ENCODE results near the gene EPC1. TPM values are rescaled to one million over a fixed set of nuclear protein-coding genes. Genes with fewer than 3 reads are reported as not detected.
"Not testable (repeated sequence)": the region's sequence is repeated elsewhere in the genome, so short reads cannot be mapped to it uniquely, and the experiment has no call there.

Gene EPC1
- total and polyA plus RNA-seq, 10 donors = 16.0 to 69.2 (median 57.4) TPM

DNA sequence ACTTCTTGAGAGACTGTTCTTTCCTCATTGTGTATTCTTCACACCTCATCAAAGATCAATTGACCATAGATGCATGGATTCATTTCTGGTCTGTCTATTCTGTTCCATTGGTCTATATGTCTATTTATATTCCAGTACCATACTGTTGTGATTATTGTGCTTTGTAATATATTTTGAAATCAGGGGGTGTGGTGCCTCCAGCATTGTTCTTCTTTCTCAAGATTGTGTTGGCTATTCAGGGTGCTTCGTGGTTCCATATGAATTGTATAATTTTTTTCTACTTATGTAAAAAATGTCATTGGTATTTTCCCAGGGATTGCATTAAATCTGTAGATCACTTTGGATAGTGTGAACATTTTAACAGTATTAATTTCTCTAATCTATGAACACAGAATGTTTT is 106.5 kb downstream of the EPC1 start:
- Histone ChIP-seq H3K27ac (no peak overlapping the region), H3K4me1 (no peaks in the 10 kb centered on the region), H3K4me3 (no peak overlapping the region), H3K9me3 (no peaks in the 10 kb centered on the region), H3K36me3 (no peaks in the 10 kb centered on the region), H3K27me3 (replicated peaks in 1 of 7) (no peaks in the 10 kb centered on the region)
- TF ChIP-seq POLR2AphosphoS5 (IDR thresholded peaks at IDR 0.05) (no peak), POLR2A (IDR thresholded peaks at IDR 0.05) (no peak)
- TF ChIP-seq, protein P1, sequence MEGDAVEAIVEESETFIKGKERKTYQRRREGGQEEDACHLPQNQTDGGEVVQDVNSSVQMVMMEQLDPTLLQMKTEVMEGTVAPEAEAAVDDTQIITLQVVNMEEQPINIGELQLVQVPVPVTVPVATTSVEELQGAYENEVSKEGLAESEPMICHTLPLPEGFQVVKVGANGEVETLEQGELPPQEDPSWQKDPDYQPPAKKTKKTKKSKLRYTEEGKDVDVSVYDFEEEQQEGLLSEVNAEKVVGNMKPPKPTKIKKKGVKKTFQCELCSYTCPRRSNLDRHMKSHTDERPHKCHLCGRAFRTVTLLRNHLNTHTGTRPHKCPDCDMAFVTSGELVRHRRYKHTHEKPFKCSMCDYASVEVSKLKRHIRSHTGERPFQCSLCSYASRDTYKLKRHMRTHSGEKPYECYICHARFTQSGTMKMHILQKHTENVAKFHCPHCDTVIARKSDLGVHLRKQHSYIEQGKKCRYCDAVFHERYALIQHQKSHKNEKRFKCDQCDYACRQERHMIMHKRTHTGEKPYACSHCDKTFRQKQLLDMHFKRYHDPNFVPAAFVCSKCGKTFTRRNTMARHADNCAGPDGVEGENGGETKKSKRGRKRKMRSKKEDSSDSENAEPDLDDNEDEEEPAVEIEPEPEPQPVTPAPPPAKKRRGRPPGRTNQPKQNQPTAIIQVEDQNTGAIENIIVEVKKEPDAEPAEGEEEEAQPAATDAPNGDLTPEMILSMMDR (IDR thresholded peaks at IDR 0.05 in 8 of 11, conservative IDR thresholded peaks at IDR 0.05 in 3 of 11) = no peak
- no peak for DNase-seq
- 58 to 86% (median 71%) methylated on average over 1 of the region's 1 CpG for WGBS, 5 donors
- intact Hi-C loops (cut with DNase I; ENCODE audit: low total_unique reads) = no loop called here

DNA sequence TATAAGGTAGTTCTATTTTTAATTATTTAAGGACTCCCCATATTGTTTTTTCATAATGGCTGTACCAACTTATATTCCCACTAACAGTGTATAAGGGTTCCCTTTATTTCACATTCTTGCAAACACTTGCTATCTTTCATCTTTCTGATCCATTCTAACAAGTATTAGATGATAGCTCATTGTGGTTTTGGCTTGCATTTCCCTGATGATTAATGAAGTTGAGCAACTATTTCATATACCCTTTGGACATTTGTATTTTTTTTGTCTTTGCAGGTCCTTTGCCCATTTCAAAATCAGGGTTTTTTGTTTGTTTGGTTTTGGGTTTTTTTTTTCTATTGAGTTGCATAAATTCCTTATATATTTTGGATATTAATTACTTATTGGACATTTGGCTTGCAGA is 107.2 kb downstream of the EPC1 start:
- Histone ChIP-seq H3K36me3 (no peaks in the 10 kb centered on the region), H3K9me3 (no peaks in the 10 kb centered on the region), H3K27me3 (replicated peaks in 1 of 7) (no peaks in the 10 kb centered on the region), H3K4me3 (no peak overlapping the region), H3K4me1 (no peaks in the 10 kb centered on the region), H3K27ac (no peak overlapping the region)
- DNase-seq = no peak
- no peak for TF ChIP-seq POLR2A (IDR thresholded peaks at IDR 0.05)
- TF ChIP-seq POLR2AphosphoS5 (IDR thresholded peaks at IDR 0.05) = no peak
- TF ChIP-seq, protein P1 (IDR thresholded peaks at IDR 0.05 in 8 of 11, conservative IDR thresholded peaks at IDR 0.05 in 3 of 11) = no peak
- intact Hi-C loops (cut with DNase I; ENCODE audit: low total_unique reads) = no loop called here

DNA sequence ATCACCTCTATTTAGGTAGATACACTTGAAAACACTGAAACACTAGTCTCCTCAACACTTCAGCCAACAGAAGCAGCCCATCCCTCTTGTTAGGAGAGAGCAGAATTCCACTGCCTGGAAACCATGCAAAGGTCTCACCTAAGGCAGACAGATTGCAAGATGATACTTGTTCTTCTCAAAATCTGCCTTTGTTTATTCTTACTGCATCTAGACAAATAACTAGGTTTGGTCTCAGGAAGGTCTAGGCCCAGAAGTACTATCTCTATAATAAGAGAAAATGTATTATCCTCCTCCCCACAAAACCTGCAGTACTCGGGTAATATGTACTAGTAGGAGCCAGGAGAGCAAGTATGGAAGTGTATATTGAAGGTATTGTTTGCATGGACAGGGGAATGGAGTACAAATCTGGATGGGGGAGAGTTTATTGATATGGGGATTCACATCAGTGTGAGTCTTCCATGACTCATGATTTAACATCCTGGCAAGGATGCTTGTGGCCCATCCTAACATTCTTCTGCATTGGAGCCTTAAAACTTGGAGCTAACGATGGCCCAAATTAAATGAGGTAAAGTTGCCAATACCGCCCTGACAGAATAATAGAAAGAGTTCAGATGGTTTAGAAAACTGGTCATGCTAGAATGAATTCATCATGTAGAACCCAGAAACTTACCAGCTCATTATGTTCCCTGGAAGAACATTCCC is 109.2 kb downstream of the EPC1 start:
- H3K9me3 ChIP-seq = peaks cover 0 to 6% (median 3%) of the 10 kb centered on the region in 8 donors
- no peaks in the 10 kb centered on the region for H3K4me1 ChIP-seq
- intact Hi-C loops (cut with DNase I; ENCODE audit: low total_unique reads) = no loop called here
- WGBS, 5 donors = 85 to 98% (median 94%) methylated on average over 3 of the region's 3 CpGs
- no peak overlapping the region for H3K27ac ChIP-seq
- DNase-seq = no peak
- no peak overlapping the region for H3K4me3 ChIP-seq
- no peaks in the 10 kb centered on the region for H3K36me3 ChIP-seq
- no peak for TF ChIP-seq POLR2AphosphoS5 (IDR thresholded peaks at IDR 0.05)
- TF ChIP-seq, protein P1 (IDR thresholded peaks at IDR 0.05 in 8 of 11, conservative IDR thresholded peaks at IDR 0.05 in 3 of 11) = no peak
- no peak for TF ChIP-seq POLR2A (IDR thresholded peaks at IDR 0.05)
- no peaks in the 10 kb centered on the region for H3K27me3 ChIP-seq (replicated peaks in 1 of 7)

DNA sequence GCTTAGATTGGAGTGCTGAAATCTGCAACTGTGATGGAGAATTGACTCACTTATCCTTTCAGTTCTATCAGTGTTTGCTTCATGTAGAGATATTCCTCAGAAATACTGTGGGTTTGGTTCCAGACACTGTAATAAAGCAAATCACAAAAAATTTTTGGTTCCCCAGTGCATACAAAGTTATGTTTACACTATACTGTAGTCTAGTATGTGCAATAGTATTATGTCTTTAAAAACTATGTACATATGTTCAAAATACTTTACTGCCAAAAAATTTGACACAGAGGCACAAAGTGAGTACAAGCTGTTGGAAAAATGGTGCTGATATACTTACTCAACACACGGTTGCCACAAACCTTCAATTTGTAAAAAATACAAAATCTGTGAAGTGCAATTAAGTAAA is 112.5 kb downstream of the EPC1 start:
- H3K4me3 ChIP-seq = no peak overlapping the region
- DNase-seq = no peak
- peaks cover 0 to 6% (median 3%) of the 10 kb centered on the region in 8 donors for H3K9me3 ChIP-seq
- no peaks in the 10 kb centered on the region for H3K27me3 ChIP-seq (replicated peaks in 1 of 7)
- H3K36me3 ChIP-seq = no peaks in the 10 kb centered on the region
- TF ChIP-seq POLR2A (IDR thresholded peaks at IDR 0.05) (no peak), POLR2AphosphoS5 (IDR thresholded peaks at IDR 0.05) (no peak)
- TF ChIP-seq, protein P1 (IDR thresholded peaks at IDR 0.05 in 8 of 11, conservative IDR thresholded peaks at IDR 0.05 in 3 of 11) = no peak
- no peaks in the 10 kb centered on the region for H3K4me1 ChIP-seq
- intact Hi-C loops (cut with DNase I; ENCODE audit: low total_unique reads) = no loop called here
- whole genome bisulfite sequencing, 5 donors = 81 to 96% (median 89%) methylated on average over 1 of the region's 1 CpG
- H3K27ac ChIP-seq = no peak overlapping the region

DNA sequence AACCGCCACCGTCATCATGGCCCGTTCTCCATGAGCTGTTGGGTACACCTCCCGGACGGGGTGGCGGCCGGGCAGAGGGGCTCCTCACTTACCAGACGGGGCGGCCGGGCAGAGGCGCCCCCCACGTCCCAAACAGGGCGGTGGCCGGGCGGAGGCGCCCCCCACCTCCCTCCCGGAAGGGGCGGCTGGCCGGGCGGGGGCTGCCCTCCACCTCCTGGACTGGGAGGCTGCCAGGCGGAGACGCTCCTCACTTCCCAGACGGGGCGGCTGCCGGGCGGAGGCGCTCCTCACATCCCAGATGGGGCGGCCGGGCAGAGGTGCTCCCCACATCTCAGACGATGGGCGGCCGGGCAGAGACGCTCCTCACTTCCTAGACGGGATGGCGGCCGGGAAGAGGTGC is 113.6 kb downstream of the EPC1 start:
- intact Hi-C loops (cut with DNase I; ENCODE audit: low total_unique reads); H3K4me1 ChIP-seq; H3K36me3 ChIP-seq; H3K27me3 ChIP-seq (replicated peaks in 1 of 7); H3K9me3 ChIP-seq; H3K4me3 ChIP-seq; DNase-seq; H3K27ac ChIP-seq: not testable (repeated sequence)
- 94 to 98% (median 96%) methylated on average over 20 to 36 of the region's 36 CpGs for WGBS, 5 donors
